Skin of body (tissue), 2 donors: ENCODE data around the gene C6orf89. TPM values are rescaled to one million over a fixed set of nuclear protein-coding genes. Genes with fewer than 3 reads are reported as not detected.
"Not testable (repeated sequence)": the region's sequence is repeated elsewhere in the genome, so short reads cannot be mapped to it uniquely, and the experiment has no call there.

Experiments used
- DNase-seq: peaks from one replicate; lab custom pipeline; 2025; lab: John Stamatoyannopoulos, UW
- total RNA-seq: library from RNA; depleted of rRNA; stranded (reverse); fragments of >200 nt; gene quantifications from one replicate; pipeline ENCODE4 v1.2.3, GENCODE V29; 2014

The C6orf89 gene
- total RNA-seq, 1 donor from 2014 or later: 27.1 TPM

- no peak for DNase-seq
Observed at GRCh38 chr6:36920049-36920448, 34.3 kb downstream of the C6orf89 start.

DNA sequence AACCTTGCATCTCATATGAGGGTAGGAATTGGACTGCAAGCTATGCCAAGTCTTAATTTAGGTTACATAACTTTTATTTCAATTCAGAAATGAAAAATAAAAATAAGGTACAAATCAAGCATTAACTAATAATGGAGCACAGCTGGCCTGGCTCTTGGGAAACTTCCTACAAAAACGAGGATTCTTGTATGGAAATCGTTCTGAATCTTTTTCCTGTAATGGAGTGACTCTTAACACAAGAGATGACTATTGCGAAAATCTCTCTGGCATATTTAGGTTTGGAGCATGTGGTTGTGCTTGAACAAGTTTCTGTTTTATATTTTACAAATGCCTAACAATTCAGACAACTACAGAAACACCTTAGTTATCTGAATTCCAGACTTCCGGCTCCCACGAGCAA lies 34.8 kb downstream of the C6orf89 start:
- peak; percentile 76 for DNase-seq

DNA sequence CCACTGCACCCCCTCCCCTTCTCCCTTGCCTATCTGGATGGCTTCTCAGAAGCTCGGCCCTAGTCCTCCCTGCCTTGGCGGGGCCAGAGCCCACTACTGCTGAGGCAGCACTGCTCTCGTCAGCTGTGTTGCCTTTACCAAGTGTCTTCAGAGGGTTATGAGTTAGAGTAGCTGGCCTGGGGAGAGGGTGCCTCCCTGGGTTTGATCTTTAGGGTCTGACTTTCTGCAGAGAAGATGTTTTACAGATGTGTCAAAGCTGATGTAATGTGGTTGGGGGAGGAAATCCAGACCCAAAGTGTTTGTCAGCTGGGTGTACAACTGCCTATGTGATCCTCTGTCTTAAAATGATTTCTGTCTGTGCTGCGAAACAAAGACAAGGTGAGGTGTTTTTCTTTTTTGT lies 38.4 kb downstream of the C6orf89 start:
- DNase-seq: peak; percentile 68

DNA sequence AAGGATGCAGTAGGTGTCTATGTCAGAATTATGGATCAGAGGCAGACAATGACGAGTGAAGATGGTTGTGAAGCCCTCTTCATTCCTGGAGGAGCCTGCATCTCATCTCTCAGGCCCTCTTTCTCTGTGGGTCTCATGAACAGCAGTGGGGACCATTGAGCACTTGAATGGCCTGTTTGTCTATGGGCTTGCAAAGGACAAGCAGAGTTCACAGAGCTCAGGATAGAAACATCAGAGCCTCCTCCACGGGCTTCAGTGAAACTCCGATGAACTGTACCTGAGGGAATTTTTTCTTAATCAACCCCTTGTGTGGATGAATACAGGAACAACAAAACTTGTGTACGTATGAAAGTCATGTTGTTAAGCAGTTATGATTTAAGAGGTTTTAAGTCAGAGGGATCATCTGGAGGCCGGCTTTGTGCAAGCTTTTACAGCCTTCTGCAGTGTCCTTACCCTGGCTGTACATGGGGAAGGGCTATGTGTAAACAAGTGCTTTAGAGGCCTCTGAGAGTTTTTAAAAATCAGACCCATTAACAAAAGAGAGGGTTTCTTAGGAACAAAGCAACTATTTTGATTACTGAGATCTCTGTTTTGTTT lies 39.1 kb downstream of the C6orf89 start:
- DNase-seq: no peak

DNA sequence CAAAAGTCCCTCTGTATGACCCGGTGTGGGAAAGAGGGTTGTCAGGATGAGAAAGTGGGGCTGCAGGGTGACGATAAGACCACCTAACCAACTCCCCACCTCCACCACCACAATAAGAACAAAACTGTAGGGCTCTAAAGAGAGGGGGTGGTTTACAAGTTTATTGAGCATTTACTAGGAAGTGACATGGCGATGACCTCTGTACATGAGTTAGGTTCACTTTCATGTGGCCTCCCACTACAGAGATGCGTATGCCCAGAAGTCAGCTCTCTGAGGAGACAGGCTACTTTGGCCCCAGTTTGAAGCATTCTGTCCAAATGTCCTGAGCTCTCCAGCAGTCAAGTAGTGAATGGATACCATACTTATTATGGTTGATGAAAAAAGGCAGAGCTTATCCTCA lies 40.1 kb downstream of the C6orf89 start:
- DNase-seq: no peak

- no peak for DNase-seq
Observed at GRCh38 chr6:36926708-36927513, 41.2 kb downstream of the C6orf89 start.

DNA sequence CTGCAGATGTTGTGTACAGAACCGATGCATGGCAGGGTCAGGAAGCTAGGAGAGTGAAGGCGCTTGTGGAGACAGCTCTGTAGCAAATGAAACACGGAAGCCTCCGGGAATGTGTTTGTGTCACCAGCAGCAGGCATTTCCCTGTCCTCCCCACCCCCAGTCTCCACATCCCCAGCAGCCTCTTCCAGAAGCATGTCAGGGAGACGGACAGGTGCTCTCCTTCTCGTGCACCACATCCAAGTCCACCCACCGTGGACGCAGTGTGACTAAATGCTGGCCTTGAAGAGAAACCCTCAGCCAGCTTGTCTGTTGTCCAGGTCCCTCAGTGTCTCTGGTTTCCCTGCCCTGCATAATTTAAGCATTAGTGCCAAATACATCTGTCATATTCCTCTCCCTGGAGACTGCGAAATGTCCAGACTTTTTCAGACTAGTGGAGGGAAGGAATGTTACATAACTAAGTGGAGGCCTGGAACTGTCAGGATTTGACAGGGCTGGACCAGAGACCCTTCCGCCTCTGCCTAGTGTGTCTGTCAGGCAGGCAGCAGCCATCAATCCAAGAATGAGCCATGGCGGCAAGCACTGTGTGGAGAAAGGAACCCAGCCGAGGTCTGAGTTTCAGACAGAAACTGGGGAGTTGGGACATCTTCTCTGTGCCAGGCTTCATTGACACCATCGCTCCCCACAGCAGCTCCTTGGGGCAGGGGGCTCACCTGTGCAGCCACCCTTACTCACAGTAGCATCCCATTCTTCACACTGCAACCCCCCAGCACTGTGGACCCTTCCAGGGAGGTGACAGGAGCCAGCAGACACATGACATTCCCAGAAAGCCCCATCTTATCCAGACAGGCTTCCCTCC lies 42.2 kb downstream of the C6orf89 start:
- no peak for DNase-seq

GRCh38 chr6:36928547-36928918 lies 42.8 kb downstream of the C6orf89 start:
- DNase-seq: no peak

GRCh38 chr6:36929152-36929551 lies 43.4 kb downstream of the C6orf89 start:
- no peak for DNase-seq

GRCh38 chr6:36929607-36930006 lies 43.9 kb downstream of the C6orf89 start:
- DNase-seq: no peak

GRCh38 chr6:36930483-36930882 lies 44.7 kb downstream of the C6orf89 start:
- DNase-seq: no peak

GRCh38 chr6:36933102-36933501 lies 47.4 kb downstream of the C6orf89 start:
- DNase-seq: peak; percentile 76

DNA sequence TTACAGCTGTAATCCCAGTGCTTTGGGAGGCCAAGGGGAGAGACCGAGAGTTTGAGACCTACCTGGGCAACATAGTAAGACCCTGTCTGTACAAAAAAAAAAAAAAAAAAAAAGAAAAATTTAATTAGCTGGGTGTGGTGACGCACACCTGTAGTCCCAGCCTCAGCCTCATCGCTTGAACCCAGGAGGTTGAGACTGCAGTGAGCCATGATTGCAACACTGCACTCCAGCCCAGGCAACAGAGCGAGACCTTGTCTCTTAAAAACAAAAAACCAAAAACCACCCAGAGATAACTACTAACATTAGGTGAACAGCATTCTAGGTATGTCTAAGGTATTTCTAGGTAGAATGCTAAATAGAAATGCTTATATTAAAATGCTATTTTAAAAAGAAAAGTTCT lies 47.8 kb downstream of the C6orf89 start:
- no peak for DNase-seq

DNA sequence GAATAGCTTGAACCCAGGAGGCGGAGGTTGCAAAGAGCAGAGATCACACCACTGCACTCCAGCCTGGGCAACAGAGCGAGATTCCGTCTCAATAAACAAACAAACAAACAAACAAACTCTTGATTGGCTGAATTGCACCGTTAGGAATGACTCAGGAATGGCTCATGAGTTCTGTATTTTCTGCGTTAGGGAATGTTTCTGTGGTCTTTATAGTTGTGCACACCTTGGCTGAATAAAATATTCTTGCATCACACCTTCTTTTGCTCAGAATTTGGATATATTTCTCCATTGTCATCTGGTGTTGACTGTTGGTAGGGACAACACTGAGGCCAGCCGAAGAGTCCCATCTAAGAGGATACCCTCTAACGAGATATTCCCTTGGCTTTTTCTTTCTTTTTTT lies 49.1 kb downstream of the C6orf89 start:
- no peak for DNase-seq

GRCh38 chr6:36936824-36937223 lies 51.1 kb downstream of the C6orf89 start:
- no peak for DNase-seq

DNA sequence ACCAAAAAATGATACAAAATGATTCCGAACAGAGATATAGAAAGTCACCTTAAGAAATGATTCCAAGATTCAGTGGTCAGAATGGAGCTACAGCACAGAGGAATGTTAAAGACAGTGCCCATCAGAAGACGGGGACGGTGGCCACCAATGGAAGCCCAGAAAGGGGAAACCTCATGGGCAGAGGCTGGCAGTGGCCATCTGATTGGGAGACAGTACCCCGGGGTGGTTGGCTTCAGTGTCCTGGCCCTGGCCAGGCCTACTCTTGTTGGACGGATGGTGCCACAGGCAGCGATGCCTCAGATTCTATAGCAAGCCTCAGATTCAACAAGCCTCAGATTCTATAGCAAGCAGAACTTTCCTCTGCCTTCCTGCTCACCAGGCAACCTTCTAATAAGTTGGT lies 52.1 kb downstream of the C6orf89 start:
- DNase-seq: no peak

DNA sequence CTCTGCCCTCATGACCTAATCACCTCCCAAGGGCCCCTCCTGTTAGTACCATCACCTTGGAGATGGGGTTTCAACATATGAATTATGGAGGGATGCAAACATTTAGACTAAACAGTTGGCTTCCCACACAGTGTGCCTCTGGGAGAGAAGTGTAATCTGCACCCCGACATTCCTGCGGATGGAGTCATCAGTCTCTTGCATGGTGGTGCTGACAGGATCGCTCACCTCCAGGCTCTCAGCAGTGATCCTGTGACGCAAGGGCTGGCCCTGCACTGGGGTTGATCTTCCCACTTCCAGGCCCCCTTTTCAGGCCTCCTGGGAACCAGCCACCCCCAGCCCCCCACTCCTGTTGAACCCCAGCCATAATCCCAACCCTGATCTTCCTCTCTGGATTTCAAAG lies 52.8 kb downstream of the C6orf89 start:
- no peak for DNase-seq

- not testable (repeated sequence) for DNase-seq
Observed at GRCh38 chr6:36939005-36939404, 53.3 kb downstream of the C6orf89 start.

- no peak for DNase-seq
Observed at GRCh38 chr6:36940027-36940426, 54.3 kb downstream of the C6orf89 start.

DNA sequence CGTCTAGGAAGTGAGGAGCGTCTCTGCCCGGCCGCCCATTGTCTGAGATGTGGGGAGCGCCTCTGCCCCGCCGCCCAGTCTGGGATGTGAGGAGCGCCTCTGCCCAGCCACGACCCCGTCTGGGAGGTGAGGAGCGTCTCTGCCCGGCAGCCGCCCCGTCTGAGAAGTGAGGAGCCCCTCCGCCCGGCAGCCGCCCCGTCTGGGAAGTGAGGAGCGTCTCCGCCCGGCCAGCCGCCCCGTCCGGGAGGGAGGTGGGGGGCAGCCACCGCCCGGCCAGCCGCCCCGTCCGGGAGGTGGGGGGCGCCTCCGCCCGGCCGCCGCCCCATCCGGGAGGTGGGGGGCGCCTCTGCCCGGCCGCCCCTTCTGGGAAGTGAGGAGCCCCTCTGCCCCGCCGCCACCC lies 55.8 kb downstream of the C6orf89 start:
- not testable (repeated sequence) for DNase-seq

GRCh38 chr6:36942329-36942728 lies 56.6 kb downstream of the C6orf89 start:
- DNase-seq: not testable (repeated sequence)

DNA sequence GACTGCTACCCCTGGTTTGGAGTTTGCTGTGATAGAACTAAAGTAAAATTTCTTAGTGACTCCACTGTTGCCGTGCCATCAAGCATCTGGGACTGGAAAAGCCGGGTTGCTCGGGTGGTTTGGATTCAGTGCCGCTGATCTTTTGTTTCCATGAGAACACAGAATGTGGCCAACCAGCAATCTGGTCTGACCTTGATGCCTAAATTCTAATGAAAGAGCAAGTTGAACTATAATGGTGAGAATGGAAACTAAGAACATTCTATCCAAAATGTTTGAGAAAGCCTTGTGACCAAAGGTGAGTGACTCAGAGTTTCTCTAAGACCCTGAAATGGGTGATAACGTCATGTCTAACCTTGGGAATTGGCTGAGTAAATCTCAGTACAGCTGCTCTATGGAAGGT lies 58.9 kb downstream of the C6orf89 start:
- DNase-seq: no peak
